Karpas-422 (cell line): ENCODE results near the gene CNTNAP2. TPM values are rescaled to one million over a fixed set of nuclear protein-coding genes. Genes with fewer than 3 reads are reported as not detected.

Source experiments
- DNase-seq: peaks from one replicate; pipeline ENCODE4 v3.0.0-alpha.2; 2015
- H2AFZ ChIP-seq: fragments of 200-600 bp; sonication (generic); 2 replicates; pipeline ENCODE4 v1.6.1; 2014; ENCODE audit warnings: antibody characterized with exemption, low read length, mixed read lengths
- H3K27ac ChIP-seq: fragments of 200-600 bp; sonication (generic); 2 replicates; pipeline ENCODE4 v1.5.1; 2014; ENCODE audit warnings: mild to moderate bottlenecking, low read length, moderate library complexity
- H3K27me3 ChIP-seq: fragments of 200-600 bp; sonication (generic); 2 replicates; pipeline ENCODE4 v1.6.1; 2014; ENCODE audit warnings: low read length, mixed read lengths
- H3K36me3 ChIP-seq: fragments of 200-600 bp; sonication (generic); 2 replicates; pipeline ENCODE4 v1.6.1; 2014; ENCODE audit warnings: low read length, mixed read lengths; ENCODE audit not compliant: insufficient read depth
- H3K4me1 ChIP-seq: fragments of 200-600 bp; sonication (generic); 2 replicates; pipeline ENCODE4 v1.6.1; 2014; ENCODE audit warnings: mild to moderate bottlenecking, low read length, mixed read lengths
- H3K4me2 ChIP-seq: fragments of 200-600 bp; sonication (generic); 2 replicates; pipeline ENCODE4 v1.6.1; 2014; ENCODE audit warnings: low read length, low read depth, mild to moderate bottlenecking; ENCODE audit not compliant: poor library complexity, severe bottlenecking
- H3K4me3 ChIP-seq: fragments of 200-600 bp; sonication (generic); 2 replicates; pipeline ENCODE4 v1.5.1; 2014; ENCODE audit warnings: mild to moderate bottlenecking, antibody characterized with exemption, low read length, mixed read lengths
- H3K79me2 ChIP-seq: fragments of 200-600 bp; sonication (generic); 2 replicates; pipeline ENCODE4 v1.6.1; 2014; ENCODE audit warnings: mild to moderate bottlenecking, low read length, mixed read lengths
- H3K9ac ChIP-seq: fragments of 200-600 bp; sonication (generic); 2 replicates; pipeline ENCODE4 v1.6.0; 2014; ENCODE audit warnings: low read length
- H3K9me2 ChIP-seq: fragments of 200-600 bp; sonication (generic), shearing (Covaris generic); replicated peaks from 2 replicates; pipeline ENCODE4 v1.6.0; 2014; ENCODE audit warnings: mild to moderate bottlenecking, low read length, moderate library complexity; ENCODE audit not compliant: insufficient read depth
- H3K9me3 ChIP-seq: fragments of 300-700, 200-600 bp; sonication (generic); 2 replicates; pipeline ENCODE4 v1.6.1; 2014; ENCODE audit warnings: low read length, mixed read lengths
- H4K20me1 ChIP-seq: fragments of 200-600 bp; sonication (generic); 2 replicates; pipeline ENCODE4 v1.6.1; 2014; ENCODE audit warnings: mild to moderate bottlenecking, antibody characterized with exemption, low read length, low read depth; ENCODE audit not compliant: insufficient read depth
- total RNA-seq: library from RNA; depleted of rRNA; stranded (reverse); fragments of >200 nt; shearing (Covaris generic); gene quantifications from 2 replicates; pipeline ENCODE4 v1.2.3, GENCODE V29; 2014; ENCODE audit warnings: low replicate concordance

CNTNAP2 gene
- total RNA-seq, 1 experiment from 2014 or later, result not detected

DNA sequence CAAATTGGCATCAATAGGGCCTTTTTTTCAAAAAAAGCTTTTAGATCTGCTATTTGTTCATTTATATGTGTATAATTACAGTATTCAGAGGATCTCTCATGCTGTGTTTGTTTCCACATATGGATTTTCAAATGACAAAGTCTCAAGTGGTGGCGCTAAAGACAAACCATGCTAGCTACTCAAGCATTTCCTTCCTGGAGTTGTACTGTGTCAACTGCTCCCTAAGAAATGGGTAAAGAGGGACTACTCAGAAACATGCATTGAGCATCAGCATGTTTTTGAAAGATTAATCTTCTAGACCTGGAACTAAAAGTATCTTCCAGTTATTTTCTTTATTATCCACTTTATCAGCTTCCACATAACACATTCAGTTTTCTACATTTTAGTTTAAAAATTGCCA is 12.7 kb downstream of the CNTNAP2 start:
- Histone ChIP-seq H3K9ac (no peak overlapping the region), H3K27me3 (no peaks in the 10 kb centered on the region), H3K9me3 (no peaks in the 10 kb centered on the region; the same call in 1 of the 2 replicates), H3K4me1 (no peaks in the 10 kb centered on the region), H3K4me2 (no peak overlapping the region), H3K9me2 (no peaks in the 10 kb centered on the region), H3K79me2 (no peaks in the 10 kb centered on the region), H2AFZ (no peak overlapping the region), H3K4me3 (no peak overlapping the region), H3K27ac (no peak overlapping the region), H3K36me3 (no peaks in the 10 kb centered on the region), H4K20me1 (no peaks in the 10 kb centered on the region)
- DNase-seq, result no peak

DNA sequence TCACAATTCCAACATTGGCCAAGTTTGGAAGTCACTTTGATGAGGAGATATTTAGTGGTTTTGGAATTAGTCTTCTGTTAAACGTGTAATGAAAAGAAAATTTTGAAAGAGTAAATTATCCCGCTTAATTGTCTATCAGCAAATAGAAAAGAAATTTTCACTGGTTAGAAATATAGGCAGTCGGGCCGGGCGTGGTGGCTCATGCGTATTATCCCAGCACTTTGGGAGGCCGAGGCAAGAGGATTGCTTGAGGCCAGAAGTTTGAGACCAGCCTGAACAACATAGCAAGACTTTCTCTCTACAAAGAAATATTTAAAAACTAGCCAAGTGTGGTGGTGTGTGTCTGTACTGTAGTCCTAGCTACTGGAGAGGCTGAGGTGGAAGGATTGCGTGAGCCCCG is 13.4 kb downstream of the CNTNAP2 start:
- Histone ChIP-seq H3K4me1 (no peaks in the 10 kb centered on the region), H4K20me1 (no peaks in the 10 kb centered on the region), H3K9me3 (no peaks in the 10 kb centered on the region; the same call in 1 of the 2 replicates), H3K36me3 (no peaks in the 10 kb centered on the region), H3K4me3 (no peak overlapping the region), H3K9ac (no peak overlapping the region), H3K27ac (no peak overlapping the region), H2AFZ (no peak overlapping the region), H3K27me3 (no peaks in the 10 kb centered on the region), H3K79me2 (no peaks in the 10 kb centered on the region), H3K9me2 (no peaks in the 10 kb centered on the region), H3K4me2 (no peak overlapping the region)
- no peak for DNase-seq

DNA sequence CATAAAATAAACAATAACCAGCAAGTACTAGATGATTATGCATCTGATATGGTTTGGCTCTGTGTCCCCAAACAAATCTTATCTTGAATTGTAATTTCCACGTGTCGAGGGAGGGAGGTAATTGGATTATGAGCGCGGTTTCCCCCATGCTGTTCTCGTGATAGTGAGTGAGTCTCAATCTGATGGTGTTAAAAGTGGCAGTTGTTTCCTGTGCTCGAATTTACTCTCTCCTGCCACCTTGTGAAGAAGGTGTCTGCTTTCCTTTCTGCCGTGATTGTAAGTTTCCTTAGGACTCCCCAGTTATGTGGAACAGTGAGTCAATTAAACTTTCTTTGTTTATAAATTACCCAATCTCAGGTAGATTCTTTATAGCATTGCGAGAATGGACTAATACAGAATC is 15.1 kb downstream of the CNTNAP2 start:
- H2AFZ ChIP-seq, result no peak overlapping the region
- no peak overlapping the region for H3K27ac ChIP-seq

DNA sequence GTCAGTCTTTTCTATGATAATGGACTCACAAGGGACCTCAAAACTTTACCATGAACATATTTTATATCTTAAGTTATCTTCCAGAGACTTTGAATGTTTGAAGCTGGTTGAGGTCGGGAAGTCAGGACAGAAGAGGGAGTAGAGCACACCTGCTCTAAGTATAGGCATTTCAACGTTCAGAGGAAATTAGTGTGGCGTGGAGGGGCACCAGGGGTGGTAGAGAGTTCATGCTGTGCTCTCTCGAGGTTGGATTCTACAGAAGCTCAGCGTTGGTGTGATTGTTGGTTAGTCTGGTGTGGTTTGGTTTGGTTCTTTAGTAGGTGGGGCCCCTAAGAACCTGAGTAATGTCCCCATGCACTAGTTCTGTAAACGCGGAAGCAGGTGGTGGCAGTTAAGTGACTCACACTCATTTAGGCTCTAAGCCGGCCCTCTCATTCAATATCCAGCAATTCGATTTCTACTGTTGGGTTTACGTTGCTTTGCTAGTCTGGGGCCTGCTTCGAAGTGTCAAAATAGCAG is 19.8 kb downstream of the CNTNAP2 start:
- no peak for DNase-seq
- Histone ChIP-seq H3K4me2 (no peak overlapping the region), H3K4me3 (no peak overlapping the region), H4K20me1 (no peaks in the 10 kb centered on the region), H3K79me2 (no peaks in the 10 kb centered on the region), H3K27me3 (no peaks in the 10 kb centered on the region), H3K9me3 (peaks cover 9% of the 10 kb centered on the region), H3K27ac (no peak overlapping the region), H3K9ac (no peak overlapping the region), H2AFZ (no peak overlapping the region), H3K36me3 (no peaks in the 10 kb centered on the region), H3K9me2 (no peaks in the 10 kb centered on the region), H3K4me1 (no peaks in the 10 kb centered on the region)

More for the DNA sequence above, 15.1 kb downstream of the CNTNAP2 start:
- H3K9me3 ChIP-seq, result no peaks in the 10 kb centered on the region; the same call in 1 of the 2 replicates
- no peaks in the 10 kb centered on the region for H3K4me1 ChIP-seq
- H3K36me3 ChIP-seq, result no peaks in the 10 kb centered on the region
- no peak overlapping the region for H3K9ac ChIP-seq
- no peak overlapping the region for H3K4me3 ChIP-seq
- H3K79me2 ChIP-seq, result no peaks in the 10 kb centered on the region
- no peaks in the 10 kb centered on the region for H3K27me3 ChIP-seq
- H3K4me2 ChIP-seq, result no peak overlapping the region
- no peak for DNase-seq
- no peaks in the 10 kb centered on the region for H3K9me2 ChIP-seq
- no peaks in the 10 kb centered on the region for H4K20me1 ChIP-seq

DNA sequence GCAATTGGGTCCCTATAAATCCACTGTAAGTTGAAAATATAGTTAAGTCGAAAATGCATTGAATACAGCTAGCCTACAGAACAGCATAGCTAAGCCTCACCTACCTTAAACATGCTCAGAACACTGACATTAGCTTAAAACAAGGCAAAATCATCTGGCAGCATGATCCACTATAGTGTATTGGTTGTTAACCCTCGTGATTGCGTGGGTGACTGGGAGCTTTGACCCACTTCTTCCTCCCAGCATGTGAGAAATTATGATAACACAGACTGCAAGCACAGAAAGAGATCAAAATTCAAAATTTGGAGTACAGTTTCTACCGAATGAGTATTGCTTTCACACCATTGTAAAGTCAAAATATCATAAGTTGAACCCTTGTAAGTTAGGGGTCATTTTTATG is 22.3 kb downstream of the CNTNAP2 start:
- H3K27ac ChIP-seq, result no peak overlapping the region
- no peaks in the 10 kb centered on the region for H3K4me1 ChIP-seq
- no peak for DNase-seq
- H3K4me3 ChIP-seq, result no peak overlapping the region
- H3K36me3 ChIP-seq, result no peaks in the 10 kb centered on the region
- peaks cover 20% of the 10 kb centered on the region for H3K9me3 ChIP-seq
- no peaks in the 10 kb centered on the region for H4K20me1 ChIP-seq
- no peak overlapping the region for H3K9ac ChIP-seq
- no peaks in the 10 kb centered on the region for H3K27me3 ChIP-seq
- no peak overlapping the region for H2AFZ ChIP-seq
- no peaks in the 10 kb centered on the region for H3K9me2 ChIP-seq
- H3K4me2 ChIP-seq, result no peak overlapping the region
- no peaks in the 10 kb centered on the region for H3K79me2 ChIP-seq

DNA sequence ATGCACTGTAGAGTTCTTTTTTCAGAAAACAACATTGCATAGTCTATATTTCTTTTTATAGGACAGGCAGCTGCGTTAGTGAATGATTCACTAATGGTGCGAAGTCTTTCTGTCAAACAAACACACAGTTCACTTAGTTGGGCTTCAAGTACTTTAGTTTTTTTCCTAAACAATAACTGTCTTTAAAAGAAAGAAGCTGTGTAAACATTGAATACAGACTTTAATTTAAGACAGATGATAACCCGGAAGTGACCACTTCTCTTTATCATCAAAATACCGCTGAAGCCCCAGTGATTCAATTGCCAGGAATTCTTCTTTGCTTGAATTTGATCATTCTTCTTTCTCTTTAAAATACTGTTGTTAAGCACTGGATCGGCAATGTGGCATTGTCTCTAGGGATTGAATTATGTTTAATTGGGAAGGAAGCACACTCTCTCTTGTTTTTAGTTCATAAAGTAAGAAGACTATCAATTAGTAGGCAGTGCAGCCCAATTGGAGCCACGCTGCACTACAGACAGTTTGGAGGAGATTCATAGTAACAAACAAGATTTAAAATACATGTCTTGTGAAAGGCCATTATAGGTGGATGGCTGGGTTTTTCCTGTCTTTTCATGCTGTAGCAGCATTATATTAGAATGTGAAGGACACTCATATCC is 30.4 kb downstream of the CNTNAP2 start:
- no peak overlapping the region for H3K4me2 ChIP-seq
- H3K4me1 ChIP-seq, result no peaks in the 10 kb centered on the region
- no peak for DNase-seq
- no peaks in the 10 kb centered on the region for H4K20me1 ChIP-seq
- no peak overlapping the region for H3K9ac ChIP-seq
- H2AFZ ChIP-seq, result no peak overlapping the region
- H3K4me3 ChIP-seq, result no peak overlapping the region
- H3K27me3 ChIP-seq, result no peaks in the 10 kb centered on the region
- H3K9me2 ChIP-seq, result no peaks in the 10 kb centered on the region
- no peaks in the 10 kb centered on the region for H3K79me2 ChIP-seq
- H3K9me3 ChIP-seq, result peaks cover 24% of the 10 kb centered on the region
- H3K27ac ChIP-seq, result no peak overlapping the region
- H3K36me3 ChIP-seq, result no peaks in the 10 kb centered on the region

DNA sequence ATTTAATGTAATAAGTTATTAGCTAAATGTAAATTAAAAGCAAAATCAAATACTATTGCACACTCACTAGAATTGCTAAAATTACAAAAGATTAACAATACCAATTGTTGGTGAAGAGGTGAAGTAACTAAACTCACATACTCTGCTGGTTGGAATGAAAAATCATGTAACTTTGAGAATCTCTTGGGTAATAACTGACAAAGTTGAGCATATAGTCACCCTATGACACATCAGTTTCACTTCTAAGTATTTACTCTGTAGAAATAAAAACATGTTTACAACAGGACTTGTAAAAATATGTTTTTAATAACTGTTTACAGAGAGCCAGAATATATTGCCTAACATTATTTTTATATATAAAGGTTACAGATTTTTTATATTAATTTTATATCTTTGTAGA is 33.6 kb downstream of the CNTNAP2 start:
- no peaks in the 10 kb centered on the region for H3K4me1 ChIP-seq
- no peaks in the 10 kb centered on the region for H3K9me2 ChIP-seq
- no peak for DNase-seq
- H3K36me3 ChIP-seq, result no peaks in the 10 kb centered on the region
- no peak overlapping the region for H3K4me3 ChIP-seq
- H4K20me1 ChIP-seq, result no peaks in the 10 kb centered on the region
- no peak overlapping the region for H2AFZ ChIP-seq
- no peaks in the 10 kb centered on the region for H3K79me2 ChIP-seq
- no peaks in the 10 kb centered on the region for H3K27me3 ChIP-seq
- peaks cover 24% of the 10 kb centered on the region for H3K9me3 ChIP-seq
- no peak overlapping the region for H3K27ac ChIP-seq
- no peak overlapping the region for H3K9ac ChIP-seq
- no peak overlapping the region for H3K4me2 ChIP-seq

DNA sequence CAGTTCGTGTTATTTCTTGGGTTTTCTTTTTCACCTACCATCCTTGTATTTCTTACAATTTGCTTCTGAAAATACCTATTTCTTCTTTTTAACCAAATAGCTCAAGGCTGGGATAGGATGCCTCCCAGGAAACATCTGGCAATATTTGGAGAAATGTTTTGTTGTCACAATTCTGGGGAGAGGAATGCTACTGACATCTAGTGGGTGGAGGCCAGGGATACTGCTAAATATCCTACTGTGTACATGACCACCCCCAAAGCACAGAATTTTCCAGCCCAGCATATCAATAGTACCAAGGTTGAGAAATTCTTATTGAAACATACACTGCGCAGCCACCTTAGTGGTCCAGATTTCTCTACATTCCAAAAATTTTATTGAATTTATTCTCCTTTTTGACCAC is 55.5 kb downstream of the CNTNAP2 start:
- no peaks in the 10 kb centered on the region for H3K9me2 ChIP-seq
- no peak overlapping the region for H3K27ac ChIP-seq
- H3K9me3 ChIP-seq, result peaks cover 22% of the 10 kb centered on the region
- no peaks in the 10 kb centered on the region for H3K36me3 ChIP-seq
- H2AFZ ChIP-seq, result no peak overlapping the region
- DNase-seq, result no peak
- H3K27me3 ChIP-seq, result no peaks in the 10 kb centered on the region
- no peak overlapping the region for H3K4me2 ChIP-seq
- H3K9ac ChIP-seq, result no peak overlapping the region
- H3K4me3 ChIP-seq, result no peak overlapping the region
- no peaks in the 10 kb centered on the region for H3K79me2 ChIP-seq
- H3K4me1 ChIP-seq, result no peaks in the 10 kb centered on the region
- no peaks in the 10 kb centered on the region for H4K20me1 ChIP-seq
